NT2/D1 (cell line): Measurements from ENCODE around the gene EWSR1.
"Not testable (repeated sequence)": the region's sequence is repeated elsewhere in the genome, so short reads cannot be mapped to it uniquely, and the experiment has no call there.

Experiments
- DNase-seq: peaks from one replicate; pipeline ENCODE4 v3.0.0-alpha.2; 2011; ENCODE audit warnings: low read depth, low spot score
- H3K27me3 ChIP-seq: 2 replicates; pipeline ENCODE4 v1.6.0; 2011; ENCODE audit warnings: mild to moderate bottlenecking; ENCODE audit not compliant: insufficient read length, insufficient read depth
- H3K36me3 ChIP-seq: 2 replicates; pipeline ENCODE4 v1.6.1; 2011; ENCODE audit warnings: mild to moderate bottlenecking, low read length, mixed read lengths; ENCODE audit not compliant: insufficient read depth, insufficient read length
- H3K4me1 ChIP-seq: 2 replicates; pipeline ENCODE4 v1.5.1; 2011; ENCODE audit not compliant: insufficient read depth, insufficient read length
- H3K4me3 ChIP-seq: 2 replicates; pipeline ENCODE4 v1.5.1; 2011; ENCODE audit warnings: low read depth; ENCODE audit not compliant: insufficient read length
- H3K9ac ChIP-seq: 2 replicates; pipeline ENCODE4 v1.6.0; 2011; ENCODE audit warnings: low read depth; ENCODE audit not compliant: insufficient read length
- H3K9me3 ChIP-seq: 2 replicates; pipeline ENCODE4 v1.5.1; 2011; ENCODE audit warnings: mild to moderate bottlenecking, low read length; ENCODE audit not compliant: insufficient read depth
- SUZ12 ChIP-seq: IDR thresholded peaks from 2 replicates; pipeline ENCODE4 v1.6.1; 2011; ENCODE audit not compliant: insufficient read length, insufficient read depth; ENCODE audit errors: extremely low read depth
- YY1 ChIP-seq: IDR thresholded peaks from 2 replicates; pipeline ENCODE4 v1.6.1; 2011; ENCODE audit not compliant: insufficient read length, insufficient read depth
- ZNF274 ChIP-seq: IDR thresholded peaks from 2 replicates; pipeline ENCODE4 v1.6.1; 2011; ENCODE audit warnings: mild to moderate bottlenecking, low read depth, low read length

Gene EWSR1

GRCh38 chr22:29343313-29343805, 75.3 kb downstream of the EWSR1 start:
- Histone ChIP-seq H3K27me3 (no peaks in the 10 kb centered on the region), H3K4me3 (no peak overlapping the region), H3K36me3 (peaks cover 69% of the 10 kb centered on the region), H3K9ac (no peak overlapping the region), H3K4me1 (no peaks in the 10 kb centered on the region), H3K9me3 (no peaks in the 10 kb centered on the region)
- no peak for DNase-seq
- no peak for TF ChIP-seq YY1
- TF ChIP-seq ZNF274, result no peak
- no peak for TF ChIP-seq SUZ12

DNA sequence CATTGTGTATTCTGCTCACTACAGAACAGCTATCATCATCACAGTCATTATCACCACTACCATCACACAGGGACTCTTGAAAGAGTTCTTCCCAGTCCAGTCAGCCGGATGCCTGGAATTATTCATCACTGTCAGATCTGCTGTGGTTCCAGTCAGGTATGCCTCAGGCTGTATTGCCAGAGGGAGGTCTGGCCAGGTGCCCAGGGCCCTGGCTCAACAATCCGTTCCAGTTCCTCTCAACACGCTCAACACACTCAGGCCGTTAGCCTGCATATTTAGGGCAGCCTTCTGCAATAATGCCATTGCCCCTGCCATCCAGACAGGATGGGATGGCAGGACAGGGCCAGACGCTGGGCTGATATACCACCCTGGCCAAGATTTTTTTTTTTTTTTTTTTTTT, 76.1 kb downstream of the EWSR1 start:
- no peak for DNase-seq

GRCh38 chr22:29344889-29345288, 76.8 kb downstream of the EWSR1 start:
- DNase-seq, H3K27me3 ChIP-seq, H3K4me1 ChIP-seq, H3K9me3 ChIP-seq, H3K9ac ChIP-seq, H3K4me3 ChIP-seq: not testable (repeated sequence)
- peaks cover 68% of the 10 kb centered on the region for H3K36me3 ChIP-seq

More for the DNA sequence above, 76.1 kb downstream of the EWSR1 start:
- TF ChIP-seq SUZ12 (no peak), YY1 (no peak), ZNF274 (no peak)
- Histone ChIP-seq H3K4me3 (no peak overlapping the region), H3K9ac (no peak overlapping the region), H3K36me3 (peaks cover 68% of the 10 kb centered on the region), H3K27me3 (no peaks in the 10 kb centered on the region), H3K9me3 (no peaks in the 10 kb centered on the region), H3K4me1 (no peaks in the 10 kb centered on the region)

GRCh38 chr22:29345932-29346331, 77.9 kb downstream of the EWSR1 start:
- no peaks in the 10 kb centered on the region for H3K4me1 ChIP-seq
- TF ChIP-seq ZNF274 (no peak), SUZ12 (no peak), YY1 (no peak)
- no peaks in the 10 kb centered on the region for H3K27me3 ChIP-seq
- no peak for DNase-seq
- H3K36me3 ChIP-seq, result peaks cover 68% of the 10 kb centered on the region
- H3K4me3 ChIP-seq, result no peak overlapping the region
- no peaks in the 10 kb centered on the region for H3K9me3 ChIP-seq
- H3K9ac ChIP-seq, result no peak overlapping the region

GRCh38 chr22:29346659-29347058, 78.6 kb downstream of the EWSR1 start:
- Histone ChIP-seq H3K36me3 (peaks cover 68% of the 10 kb centered on the region), H3K9me3 (no peaks in the 10 kb centered on the region), H3K4me1 (no peaks in the 10 kb centered on the region), H3K9ac (no peak overlapping the region), H3K27me3 (no peaks in the 10 kb centered on the region), H3K4me3 (no peak overlapping the region)
- no peak for DNase-seq
- no peak for TF ChIP-seq YY1
- TF ChIP-seq ZNF274, result no peak

- Histone ChIP-seq H3K4me1 (no peaks in the 10 kb centered on the region), H3K9me3 (no peaks in the 10 kb centered on the region), H3K4me3 (no peak overlapping the region), H3K36me3 (peaks cover 68% of the 10 kb centered on the region), H3K27me3 (no peaks in the 10 kb centered on the region), H3K9ac (no peak overlapping the region)
- TF ChIP-seq SUZ12, result no peak
- no peak for TF ChIP-seq ZNF274
- no peak for TF ChIP-seq YY1
- no peak for DNase-seq
These were observed 80.0 kb downstream of the EWSR1 start for GRCh38 chr22:29348041-29348440.

DNA sequence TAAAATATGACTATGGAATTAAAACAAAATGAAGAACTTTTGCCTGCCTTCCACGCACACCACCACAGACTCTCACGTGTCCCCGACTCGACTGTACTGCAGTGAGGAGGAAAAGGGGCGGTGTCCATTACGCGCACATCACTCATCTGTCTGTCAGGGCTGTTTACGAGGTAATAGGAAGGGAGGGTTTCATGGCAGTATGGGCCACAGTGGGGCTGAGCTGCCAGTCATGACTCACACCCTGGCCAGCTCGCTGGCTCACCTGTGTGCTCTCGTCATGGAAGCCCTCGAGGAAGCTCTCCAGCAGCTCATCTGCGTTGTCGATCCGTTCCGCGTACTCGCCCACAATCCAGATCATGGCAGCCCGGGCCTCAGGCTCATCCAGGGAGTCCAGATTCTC, 80.9 kb downstream of the EWSR1 start:
- no peak for DNase-seq
- Histone ChIP-seq H3K36me3 (peaks cover 74% of the 10 kb centered on the region), H3K9me3 (no peaks in the 10 kb centered on the region), H3K4me1 (no peaks in the 10 kb centered on the region), H3K9ac (no peak overlapping the region), H3K27me3 (no peaks in the 10 kb centered on the region), H3K4me3 (no peak overlapping the region)
- TF ChIP-seq YY1, result no peak
- no peak for TF ChIP-seq ZNF274
- no peak for TF ChIP-seq SUZ12
